HUES48 (cell line): ENCODE results near the gene POLR2A.
"Not testable (repeated sequence)": the region's sequence is repeated elsewhere in the genome, so short reads cannot be mapped to it uniquely, and the experiment has no call there.

ENCODE experiments used
- H3K27ac ChIP-seq: one replicate; pipeline ENCODE4 v1.7.0; 2013; ENCODE audit warnings: low read depth, low read length, inconsistent platforms
- H3K27me3 ChIP-seq: 2 replicates; pipeline ENCODE4 v1.6.1; 2013; ENCODE audit warnings: mild to moderate bottlenecking, low read length; ENCODE audit not compliant: control insufficient read depth, insufficient read depth
- H3K36me3 ChIP-seq: 2 replicates; pipeline ENCODE4 v1.6.1; 2013; ENCODE audit warnings: low read length; ENCODE audit not compliant: control insufficient read depth, insufficient read depth
- H3K4me1 ChIP-seq: 2 replicates; pipeline ENCODE4 v1.6.1; 2013; ENCODE audit warnings: mild to moderate bottlenecking, low read length; ENCODE audit not compliant: control insufficient read depth, insufficient read depth
- H3K4me3 ChIP-seq: 2 replicates; pipeline ENCODE4 v1.5.1; 2013; ENCODE audit warnings: mild to moderate bottlenecking, low read depth, low read length
- H3K9ac ChIP-seq: 2 replicates; pipeline ENCODE4 v1.6.1; 2013; ENCODE audit warnings: mild to moderate bottlenecking, low read depth, low read length, moderate library complexity
- H3K9me3 ChIP-seq: 2 replicates; pipeline ENCODE4 v1.6.1; 2013; ENCODE audit warnings: low read length; ENCODE audit not compliant: control insufficient read depth, insufficient read depth

POLR2A gene

GRCh38 chr17:7463372-7463846 is 20.8 kb upstream of the POLR2A start:
- no peaks in the 10 kb centered on the region for H3K9me3 ChIP-seq
- H3K36me3 ChIP-seq, result peaks cover 14% of the 10 kb centered on the region
- H3K4me3 ChIP-seq, result no peak overlapping the region
- peaks cover 9% of the 10 kb centered on the region; the same call in 1 of the 2 replicates for H3K4me1 ChIP-seq
- H3K27ac ChIP-seq, result no peak overlapping the region
- no peaks in the 10 kb centered on the region for H3K27me3 ChIP-seq
- H3K9ac ChIP-seq, result no peak overlapping the region

- H3K9me3 ChIP-seq, result no peaks in the 10 kb centered on the region
- H3K9ac ChIP-seq, result no peak overlapping the region
- no peak overlapping the region for H3K4me3 ChIP-seq
- peaks cover 9% of the 10 kb centered on the region; the same call in 1 of the 2 replicates for H3K4me1 ChIP-seq
- no peaks in the 10 kb centered on the region for H3K27me3 ChIP-seq
- H3K36me3 ChIP-seq, result peaks cover 14% of the 10 kb centered on the region
- no peak overlapping the region for H3K27ac ChIP-seq
Measured at GRCh38 chr17:7464081-7464480, 20.1 kb upstream of the POLR2A start.

GRCh38 chr17:7465597-7466275 is 18.4 kb upstream of the POLR2A start:
- no peaks in the 10 kb centered on the region for H3K27me3 ChIP-seq
- no peak overlapping the region for H3K27ac ChIP-seq
- no peaks in the 10 kb centered on the region for H3K9me3 ChIP-seq
- H3K4me3 ChIP-seq, result no peak overlapping the region
- H3K4me1 ChIP-seq, result peaks cover 9% of the 10 kb centered on the region; the same call in 1 of the 2 replicates
- H3K36me3 ChIP-seq, result peaks cover 14% of the 10 kb centered on the region
- no peak overlapping the region for H3K9ac ChIP-seq

- no peak overlapping the region for H3K27ac ChIP-seq
- peaks cover 14% of the 10 kb centered on the region for H3K36me3 ChIP-seq
- no peaks in the 10 kb centered on the region for H3K27me3 ChIP-seq
- no peaks in the 10 kb centered on the region for H3K9me3 ChIP-seq
- H3K4me3 ChIP-seq, result no peak overlapping the region
- H3K4me1 ChIP-seq, result peaks cover 6% of the 10 kb centered on the region; the same call in 1 of the 2 replicates
- no peak overlapping the region for H3K9ac ChIP-seq
Measured at GRCh38 chr17:7466318-7466638, 17.9 kb upstream of the POLR2A start.

GRCh38 chr17:7466639-7467341 is 17.4 kb upstream of the POLR2A start:
- H3K4me1 ChIP-seq, result 0 out of 2 replicates have a peak, but pooled peaks cover under 1% of the 10 kb centered on the region
- no peaks in the 10 kb centered on the region for H3K9me3 ChIP-seq
- H3K27ac ChIP-seq, result no peak overlapping the region
- no peaks in the 10 kb centered on the region for H3K27me3 ChIP-seq
- peaks cover 14% of the 10 kb centered on the region for H3K36me3 ChIP-seq
- no peak overlapping the region for H3K9ac ChIP-seq
- H3K4me3 ChIP-seq, result no peak overlapping the region

- Histone ChIP-seq H3K27ac (no peak overlapping the region), H3K36me3 (peaks cover 14% of the 10 kb centered on the region), H3K27me3 (no peaks in the 10 kb centered on the region), H3K9ac (no peak overlapping the region), H3K9me3 (no peaks in the 10 kb centered on the region), H3K4me1 (no peaks in the 10 kb centered on the region), H3K4me3 (no peak overlapping the region)
Measured at GRCh38 chr17:7467498-7467897, 16.7 kb upstream of the POLR2A start.

GRCh38 chr17:7468290-7468689 is 15.9 kb upstream of the POLR2A start:
- no peak overlapping the region for H3K27ac ChIP-seq

GRCh38 chr17:7468804-7469389 is 15.3 kb upstream of the POLR2A start:
- Histone ChIP-seq H3K4me1 (no peaks in the 10 kb centered on the region), H3K27ac (no peak overlapping the region)

More at GRCh38 chr17:7468290-7468689, 15.9 kb upstream of the POLR2A start:
- H3K9me3 ChIP-seq, result no peaks in the 10 kb centered on the region
- H3K4me1 ChIP-seq, result no peaks in the 10 kb centered on the region
- H3K36me3 ChIP-seq, result peaks cover 12% of the 10 kb centered on the region; the same call in 1 of the 2 replicates
- no peak overlapping the region for H3K4me3 ChIP-seq
- no peak overlapping the region for H3K9ac ChIP-seq
- H3K27me3 ChIP-seq, result no peaks in the 10 kb centered on the region

GRCh38 chr17:7469843-7470242 is 14.3 kb upstream of the POLR2A start:
- not testable (repeated sequence) for H3K27ac ChIP-seq, H3K27me3 ChIP-seq, H3K4me3 ChIP-seq, H3K9ac ChIP-seq, H3K36me3 ChIP-seq, H3K4me1 ChIP-seq, H3K9me3 ChIP-seq

More at GRCh38 chr17:7468804-7469389, 15.3 kb upstream of the POLR2A start:
- H3K4me3 ChIP-seq, result no peak overlapping the region
- H3K9me3 ChIP-seq, result no peaks in the 10 kb centered on the region
- H3K9ac ChIP-seq, result no peak overlapping the region
- H3K27me3 ChIP-seq, result no peaks in the 10 kb centered on the region
- peaks cover 6% of the 10 kb centered on the region; the same call in 1 of the 2 replicates for H3K36me3 ChIP-seq

GRCh38 chr17:7470457-7470973 is 13.7 kb upstream of the POLR2A start:
- not testable (repeated sequence) for H3K9ac ChIP-seq, H3K4me1 ChIP-seq, H3K9me3 ChIP-seq, H3K27ac ChIP-seq, H3K36me3 ChIP-seq, H3K27me3 ChIP-seq, H3K4me3 ChIP-seq

- Histone ChIP-seq H3K9ac (no peak overlapping the region), H3K36me3 (0 out of 2 replicates have a peak, but pooled peaks cover 4% of the 10 kb centered on the region), H3K27ac (no peak overlapping the region), H3K9me3 (no peaks in the 10 kb centered on the region), H3K4me3 (no peak overlapping the region), H3K4me1 (no peaks in the 10 kb centered on the region), H3K27me3 (no peaks in the 10 kb centered on the region)
Measured at GRCh38 chr17:7471729-7472128, 12.4 kb upstream of the POLR2A start.
